ENCODE measurements around the gene P2RX5. TPM values are rescaled to one million over a fixed set of nuclear protein-coding genes. Genes with fewer than 3 reads are reported as not detected.
"Not testable (repeated sequence)": the region's sequence is repeated elsewhere in the genome, so short reads cannot be mapped to it uniquely, and the experiment has no call there.

The P2RX5 gene
- total and polyA plus RNA-seq, 2 donors (not counting 1 experiment from before 2014, with no cell fraction given): 0.79 to 0.99 TPM

DNA sequence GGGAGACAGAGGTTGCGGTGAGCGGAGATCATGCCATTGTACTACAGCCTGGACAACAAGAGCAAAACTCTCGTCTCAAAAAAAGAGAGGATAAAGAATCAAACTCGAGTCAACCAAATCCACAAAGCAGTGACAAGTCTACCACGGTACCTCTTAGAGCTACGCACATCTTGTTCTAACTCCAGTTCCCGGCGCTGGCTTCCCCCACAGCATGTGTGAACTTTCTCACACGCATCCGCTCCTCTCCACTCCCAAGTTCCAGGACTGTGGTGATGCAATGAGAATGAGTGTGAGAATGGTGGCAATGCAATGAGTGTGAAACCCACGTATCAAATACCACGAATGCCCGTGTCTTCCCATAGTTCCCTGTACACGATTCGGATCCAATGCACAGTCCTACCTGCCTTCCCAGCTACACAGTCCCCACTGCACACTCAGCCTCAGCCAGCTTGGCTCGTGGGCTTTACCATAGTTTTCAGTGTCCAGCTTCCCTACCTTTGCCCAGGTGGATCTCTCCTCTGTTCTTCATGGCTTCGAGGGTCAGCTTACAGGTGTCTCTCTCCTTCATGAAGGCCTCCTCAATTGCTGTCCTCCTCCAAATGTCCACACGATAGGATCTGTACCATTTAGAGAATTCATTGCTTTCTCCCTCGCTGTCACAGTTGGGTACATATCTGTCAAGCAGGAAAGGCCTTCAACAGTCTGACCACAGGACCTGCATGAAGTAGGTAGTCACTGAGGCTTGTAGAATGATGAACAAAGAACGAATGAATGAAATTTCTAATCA is 9.2 kb upstream of the P2RX5 start:
- DNase-seq (ENCODE audit: low read depth in 2 of 2): no peak
- H4K20me1 ChIP-seq (ENCODE audit: control insufficient read depth, extremely low read depth, insufficient read depth, low read length): no peaks in the 10 kb centered on the region
- H3K4me1 ChIP-seq (ENCODE audit: control insufficient read depth, extremely low read depth, insufficient read depth, low read length): no peaks in the 10 kb centered on the region

DNA sequence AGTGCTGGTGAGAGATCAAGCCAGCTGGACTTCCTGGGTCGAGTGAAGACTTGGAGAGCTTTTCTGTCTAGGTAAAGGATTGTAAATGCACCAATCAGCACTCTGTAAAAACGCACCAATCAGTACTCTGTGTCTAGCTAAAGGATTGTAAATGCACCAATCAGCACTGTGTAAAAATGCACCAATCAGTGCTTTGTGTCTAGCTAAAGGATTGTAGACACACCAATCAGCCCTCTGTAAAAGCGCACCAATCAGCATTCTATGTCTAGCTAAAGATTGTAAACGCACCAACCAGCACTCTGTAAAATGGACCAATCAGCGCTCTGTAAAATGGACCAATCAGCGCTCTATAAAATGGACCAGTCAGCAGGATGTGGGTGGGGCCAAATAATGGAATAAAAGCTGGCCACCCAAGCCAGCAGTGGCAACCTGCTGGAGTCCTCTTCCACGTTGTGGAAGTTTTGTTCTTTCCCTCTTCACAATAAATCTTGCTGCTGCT is 6.1 kb upstream of the P2RX5 start:
- not testable (repeated sequence) for H3K9me3 ChIP-seq (ENCODE audit: control insufficient read depth, insufficient read depth, low read depth, low read length); H3K4me1 ChIP-seq (ENCODE audit: control insufficient read depth, extremely low read depth, insufficient read depth, low read length); H3K79me2 ChIP-seq (ENCODE audit: control insufficient read depth, insufficient read depth, low read length); H3K27ac ChIP-seq (ENCODE audit: insufficient read depth, low read length); H2AFZ ChIP-seq (ENCODE audit: low read length); H3K4me3 ChIP-seq (replicated peaks in 1 of 4; ENCODE audit: control extremely low read depth in 1 of 4, insufficient read depth in 1 of 4, low read depth in 3 of 4, low read length in 4 of 4); H3K9ac ChIP-seq (ENCODE audit: insufficient read depth, low read length); DNase-seq (ENCODE audit: low read depth in 2 of 2); H4K20me1 ChIP-seq (ENCODE audit: control insufficient read depth, extremely low read depth, insufficient read depth, low read length); H3K36me3 ChIP-seq (ENCODE audit: control insufficient read depth, insufficient read depth, low read length); H3K27me3 ChIP-seq (ENCODE audit: control insufficient read depth, insufficient read depth, low read length); H3K4me2 ChIP-seq (ENCODE audit: extremely low read depth, insufficient read depth, low read length)

More for the DNA sequence above, 9.2 kb upstream of the P2RX5 start:
- Histone ChIP-seq H2AFZ (ENCODE audit: low read length) (no peak overlapping the region), H3K4me3 (replicated peaks in 1 of 4; ENCODE audit: control extremely low read depth in 1 of 4, insufficient read depth in 1 of 4, low read depth in 3 of 4, low read length in 4 of 4) (no peak overlapping the region), H3K27ac (ENCODE audit: insufficient read depth, low read length) (no peak overlapping the region), H3K9ac (ENCODE audit: insufficient read depth, low read length) (no peak overlapping the region), H3K36me3 (ENCODE audit: control insufficient read depth, insufficient read depth, low read length) (no peaks in the 10 kb centered on the region), H3K9me3 (ENCODE audit: control insufficient read depth, insufficient read depth, low read depth, low read length) (no peaks in the 10 kb centered on the region), H3K4me2 (ENCODE audit: extremely low read depth, insufficient read depth, low read length) (no peak overlapping the region), H3K27me3 (ENCODE audit: control insufficient read depth, insufficient read depth, low read length) (no peaks in the 10 kb centered on the region), H3K79me2 (ENCODE audit: control insufficient read depth, insufficient read depth, low read length) (no peaks in the 10 kb centered on the region)
- TF ChIP-seq, protein P1, sequence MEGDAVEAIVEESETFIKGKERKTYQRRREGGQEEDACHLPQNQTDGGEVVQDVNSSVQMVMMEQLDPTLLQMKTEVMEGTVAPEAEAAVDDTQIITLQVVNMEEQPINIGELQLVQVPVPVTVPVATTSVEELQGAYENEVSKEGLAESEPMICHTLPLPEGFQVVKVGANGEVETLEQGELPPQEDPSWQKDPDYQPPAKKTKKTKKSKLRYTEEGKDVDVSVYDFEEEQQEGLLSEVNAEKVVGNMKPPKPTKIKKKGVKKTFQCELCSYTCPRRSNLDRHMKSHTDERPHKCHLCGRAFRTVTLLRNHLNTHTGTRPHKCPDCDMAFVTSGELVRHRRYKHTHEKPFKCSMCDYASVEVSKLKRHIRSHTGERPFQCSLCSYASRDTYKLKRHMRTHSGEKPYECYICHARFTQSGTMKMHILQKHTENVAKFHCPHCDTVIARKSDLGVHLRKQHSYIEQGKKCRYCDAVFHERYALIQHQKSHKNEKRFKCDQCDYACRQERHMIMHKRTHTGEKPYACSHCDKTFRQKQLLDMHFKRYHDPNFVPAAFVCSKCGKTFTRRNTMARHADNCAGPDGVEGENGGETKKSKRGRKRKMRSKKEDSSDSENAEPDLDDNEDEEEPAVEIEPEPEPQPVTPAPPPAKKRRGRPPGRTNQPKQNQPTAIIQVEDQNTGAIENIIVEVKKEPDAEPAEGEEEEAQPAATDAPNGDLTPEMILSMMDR (conservative IDR thresholded peaks at IDR 0.05 in 1 of 2, IDR thresholded peaks at IDR 0.05 in 1 of 2; ENCODE audit: low read depth in 1 of 2, low read length in 2 of 2): no peak
- TF ChIP-seq EZH2 (IDR thresholded peaks at IDR 0.05; ENCODE audit: low read length, missing control alignments): no peak

DNA sequence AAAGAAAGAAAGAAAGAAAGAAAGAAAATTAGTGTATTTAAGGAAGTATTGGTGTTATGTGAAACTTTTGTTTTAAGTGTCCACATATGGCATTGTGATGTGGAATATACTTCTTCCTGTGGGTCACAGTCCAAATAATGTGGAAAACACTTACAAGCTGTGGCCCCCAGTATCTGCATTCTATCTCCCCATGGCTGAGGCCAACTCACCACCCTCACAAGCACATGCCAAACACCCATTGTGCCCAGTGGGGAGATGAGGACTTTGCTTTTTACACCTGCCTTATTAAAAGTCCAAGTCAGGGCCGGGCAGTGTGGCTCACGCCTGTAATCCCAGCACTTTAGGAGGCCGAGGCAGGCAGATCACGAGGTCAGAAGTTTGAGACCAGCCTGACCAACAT is 4.0 kb upstream of the P2RX5 start:
- no peaks in the 10 kb centered on the region for H3K36me3 ChIP-seq (ENCODE audit: control insufficient read depth, insufficient read depth, low read length)
- H4K20me1 ChIP-seq (ENCODE audit: control insufficient read depth, extremely low read depth, insufficient read depth, low read length): no peaks in the 10 kb centered on the region
- peaks cover 3% of the 10 kb centered on the region for H3K4me1 ChIP-seq (ENCODE audit: control insufficient read depth, extremely low read depth, insufficient read depth, low read length)
- H3K4me3 ChIP-seq (replicated peaks in 1 of 4; ENCODE audit: control extremely low read depth in 1 of 4, insufficient read depth in 1 of 4, low read depth in 3 of 4, low read length in 4 of 4): no peak overlapping the region
- H3K79me2 ChIP-seq (ENCODE audit: control insufficient read depth, insufficient read depth, low read length): no peaks in the 10 kb centered on the region
- H3K9me3 ChIP-seq (ENCODE audit: control insufficient read depth, insufficient read depth, low read depth, low read length): no peaks in the 10 kb centered on the region
- peaks cover 6% of the 10 kb centered on the region for H3K27me3 ChIP-seq (ENCODE audit: control insufficient read depth, insufficient read depth, low read length)
- no peak for DNase-seq (ENCODE audit: low read depth in 2 of 2)
- H2AFZ ChIP-seq (ENCODE audit: low read length): no peak overlapping the region
- H3K27ac ChIP-seq (ENCODE audit: insufficient read depth, low read length): no peak overlapping the region
- TF ChIP-seq, protein P1 (conservative IDR thresholded peaks at IDR 0.05 in 1 of 2, IDR thresholded peaks at IDR 0.05 in 1 of 2; ENCODE audit: low read depth in 1 of 2, low read length in 2 of 2): no peak
- TF ChIP-seq EZH2 (IDR thresholded peaks at IDR 0.05; ENCODE audit: low read length, missing control alignments): no peak
- no peak overlapping the region for H3K4me2 ChIP-seq (ENCODE audit: extremely low read depth, insufficient read depth, low read length)
- no peak overlapping the region for H3K9ac ChIP-seq (ENCODE audit: insufficient read depth, low read length)
